Measurements from ENCODE around the gene NUS1. TPM values are rescaled to one million over a fixed set of nuclear protein-coding genes. Genes with fewer than 3 reads are reported as not detected.
"Not testable (repeated sequence)": the region's sequence is repeated elsewhere in the genome, so short reads cannot be mapped to it uniquely, and the experiment has no call there.

The NUS1 gene
- total and polyA plus RNA-seq, 7 donors = 8.4 to 25.4 (median 14.7) TPM

GRCh38 chr6:117729613-117730012 lies 54.3 kb downstream of the NUS1 start:
- Histone ChIP-seq H3K4me1 (no peaks in the 10 kb centered on the region), H3K36me3 (ENCODE audit: insufficient read depth in 1 of 2, low read depth in 1 of 2) (no peaks in the 10 kb centered on the region), H3K4me3 (no peak overlapping the region), H3K9me3 (no peaks in the 10 kb centered on the region), H3K27ac (no peak overlapping the region), H3K27me3 (ENCODE audit: insufficient read depth in 3 of 3, low read length in 2 of 3) (no peaks in the 10 kb centered on the region)
- WGBS, 3 donors = 45 to 50% (median 47%) methylated on average over 1 of the region's 1 CpG
- intact Hi-C loops (cut with DNase I) = no loop called here
- ATAC-seq (no peak), DNase-seq (no peak)
- TF ChIP-seq CTCF (IDR thresholded peaks at IDR 0.05) = no peak

- H3K4me3 ChIP-seq = no peak overlapping the region
- intact Hi-C loops (cut with DNase I) = no loop called here
- H3K27ac ChIP-seq = no peak overlapping the region
- ATAC-seq = no peak
- no peaks in the 10 kb centered on the region for H3K4me1 ChIP-seq
- no peaks in the 10 kb centered on the region for H3K27me3 ChIP-seq (ENCODE audit: insufficient read depth in 3 of 3, low read length in 2 of 3)
- no peaks in the 10 kb centered on the region for H3K36me3 ChIP-seq (ENCODE audit: insufficient read depth in 1 of 2, low read depth in 1 of 2)
- peaks cover 2% of the 10 kb centered on the region for H3K9me3 ChIP-seq
- 80 to 86% (median 82%) methylated on average over 1 of the region's 1 CpG for WGBS, 3 donors
- no peak for TF ChIP-seq CTCF (IDR thresholded peaks at IDR 0.05)
- DNase-seq = no peak
Measured at GRCh38 chr6:117733341-117733740, 58.1 kb downstream of the NUS1 start.

- DNase-seq (no peak), ATAC-seq (no peak)
- H3K36me3 ChIP-seq (ENCODE audit: insufficient read depth in 1 of 2, low read depth in 1 of 2) = no peaks in the 10 kb centered on the region
- no peak for TF ChIP-seq CTCF (IDR thresholded peaks at IDR 0.05)
- no peaks in the 10 kb centered on the region for H3K27me3 ChIP-seq (ENCODE audit: insufficient read depth in 3 of 3, low read length in 2 of 3)
- intact Hi-C loops (cut with DNase I) = no loop called here
- no peak overlapping the region for H3K27ac ChIP-seq
- WGBS, 3 donors = 62 to 69% (median 66%) methylated on average over 4 of the region's 4 CpGs
- no peak overlapping the region for H3K4me3 ChIP-seq
- H3K9me3 ChIP-seq = peaks cover 12% of the 10 kb centered on the region
- no peaks in the 10 kb centered on the region for H3K4me1 ChIP-seq
Measured at GRCh38 chr6:117739869-117740268, 64.6 kb downstream of the NUS1 start.

GRCh38 chr6:117740605-117741004 lies 65.3 kb downstream of the NUS1 start:
- no peak for ATAC-seq
- WGBS, 3 donors = 50 to 57% (median 52%) methylated on average over 2 of the region's 2 CpGs

GRCh38 chr6:117750675-117751074 lies 75.4 kb downstream of the NUS1 start:
- DNase-seq; H3K36me3 ChIP-seq (ENCODE audit: insufficient read depth in 1 of 2, low read depth in 1 of 2); H3K4me1 ChIP-seq; H3K4me3 ChIP-seq; H3K9me3 ChIP-seq; intact Hi-C loops (cut with DNase I); ATAC-seq; H3K27me3 ChIP-seq (ENCODE audit: insufficient read depth in 3 of 3, low read length in 2 of 3); H3K27ac ChIP-seq: not testable (repeated sequence)
- WGBS, 3 donors = 94 to 96% (median 96%) methylated on average over 25 of the region's 25 CpGs

More at GRCh38 chr6:117740605-117741004, 65.3 kb downstream of the NUS1 start:
- Histone ChIP-seq H3K27ac (no peak overlapping the region), H3K36me3 (ENCODE audit: insufficient read depth in 1 of 2, low read depth in 1 of 2) (no peaks in the 10 kb centered on the region), H3K9me3 (peaks cover 12% of the 10 kb centered on the region), H3K4me3 (no peak overlapping the region), H3K27me3 (ENCODE audit: insufficient read depth in 3 of 3, low read length in 2 of 3) (no peaks in the 10 kb centered on the region), H3K4me1 (no peaks in the 10 kb centered on the region)
- no peak for DNase-seq
- TF ChIP-seq CTCF (IDR thresholded peaks at IDR 0.05) = no peak
- intact Hi-C loops (cut with DNase I) = no loop called here

Other genes with a start within 250 kb of the NUS1 start
- under 1 TPM in 1 of 4 donors, not detected in 3; 0.06 TPM for gene ROS1, start 249.5 kb upstream of the NUS1 start, total RNA-seq
- gene ROS1, start 249.5 kb upstream of the NUS1 start, polyA plus RNA-seq = under 1 TPM in 1 of 3 donors, not detected in 2; 0.04 TPM
- gene DCBLD1, start 192.8 kb upstream of the NUS1 start, total RNA-seq = 1 to 10 TPM; 4.0 to 9.0 (median 5.2) TPM
- 1 to 10 TPM; 2.0 to 5.1 (median 2.9) TPM for gene DCBLD1, start 192.8 kb upstream of the NUS1 start, polyA plus RNA-seq
- gene GOPC, start 73.0 kb upstream of the NUS1 start, total RNA-seq = 10 to 100 TPM; 11.5 to 18.2 (median 15.6) TPM
- 10 to 100 TPM in 1 of 3 donors, 1 to 10 TPM in 2; 8.7 to 16.0 (median 9.6) TPM for gene GOPC, start 73.0 kb upstream of the NUS1 start, polyA plus RNA-seq
- under 1 TPM in 3 of 4 donors, not detected in 1; 0.12 to 0.32 (median 0.17) TPM for gene SLC35F1, start 231.8 kb downstream of the NUS1 start, total RNA-seq
- under 1 TPM; 0.04 to 0.18 (median 0.05) TPM for gene SLC35F1, start 231.8 kb downstream of the NUS1 start, polyA plus RNA-seq